Measurements from ENCODE around the gene CD300A.

Gene CD300A

GRCh38 chr17:74439691-74440567 lies 26.5 kb upstream of the CD300A start:
- DNase-seq (ENCODE audit: low read depth in 2 of 2) = no peak

GRCh38 chr17:74441537-74441936 lies 24.9 kb upstream of the CD300A start:
- no peak for DNase-seq (ENCODE audit: low read depth in 2 of 2)

GRCh38 chr17:74442291-74442669 lies 24.2 kb upstream of the CD300A start:
- DNase-seq (ENCODE audit: low read depth in 2 of 2) = no peak

GRCh38 chr17:74442670-74443515 lies 23.5 kb upstream of the CD300A start:
- DNase-seq (ENCODE audit: low read depth in 2 of 2) = no peak

GRCh38 chr17:74443516-74444296 lies 22.7 kb upstream of the CD300A start:
- DNase-seq (ENCODE audit: low read depth in 2 of 2) = no peak

GRCh38 chr17:74444406-74444805 lies 22.0 kb upstream of the CD300A start:
- DNase-seq (ENCODE audit: low read depth in 2 of 2) = no peak

GRCh38 chr17:74445158-74445557 lies 21.3 kb upstream of the CD300A start:
- DNase-seq (ENCODE audit: low read depth in 2 of 2) = no peak

- DNase-seq (ENCODE audit: low read depth in 2 of 2) = no peak
Observed at GRCh38 chr17:74446551-74447500, 19.6 kb upstream of the CD300A start.

- no peak for DNase-seq (ENCODE audit: low read depth in 2 of 2)
Observed at GRCh38 chr17:74447628-74448159, 18.7 kb upstream of the CD300A start.

GRCh38 chr17:74448756-74449155 lies 17.7 kb upstream of the CD300A start:
- DNase-seq (ENCODE audit: low read depth in 2 of 2) = no peak

GRCh38 chr17:74449306-74449705 lies 17.1 kb upstream of the CD300A start:
- no peak for DNase-seq (ENCODE audit: low read depth in 2 of 2)

- DNase-seq (ENCODE audit: low read depth in 2 of 2) = no peak
Observed at GRCh38 chr17:74449773-74450172, 16.7 kb upstream of the CD300A start.

GRCh38 chr17:74450231-74450630 lies 16.2 kb upstream of the CD300A start:
- DNase-seq (ENCODE audit: low read depth in 2 of 2) = no peak

GRCh38 chr17:74450925-74451403 lies 15.5 kb upstream of the CD300A start:
- DNase-seq (ENCODE audit: low read depth in 2 of 2) = no peak

- DNase-seq (ENCODE audit: low read depth in 2 of 2) = no peak
Observed at GRCh38 chr17:74451557-74451956, 14.9 kb upstream of the CD300A start.

- DNase-seq (ENCODE audit: low read depth in 2 of 2) = no peak
Observed at GRCh38 chr17:74452033-74452840, 14.2 kb upstream of the CD300A start.

GRCh38 chr17:74452841-74453661 lies 13.4 kb upstream of the CD300A start:
- no peak for DNase-seq (ENCODE audit: low read depth in 2 of 2)

GRCh38 chr17:74453665-74454196 lies 12.7 kb upstream of the CD300A start:
- no peak for DNase-seq (ENCODE audit: low read depth in 2 of 2)
